BLaER1 (cell line): ENCODE results near the gene MT1M.

Experiments
- H3K27ac ChIP-seq: shearing (Covaris generic); formaldehyde crosslinking; 2 replicates; pipeline ENCODE4 v1.8.1; 2022
- H3K27me3 ChIP-seq: shearing (Covaris generic); formaldehyde crosslinking; 2 replicates; pipeline ENCODE4 v1.8.1; 2022
- H3K36me3 ChIP-seq: shearing (Covaris generic); formaldehyde crosslinking; 2 replicates; pipeline ENCODE4 v1.8.1; 2022
- H3K4me1 ChIP-seq: shearing (Covaris generic); formaldehyde crosslinking; 2 replicates; pipeline ENCODE4 v1.8.1; 2022
- H3K4me2 ChIP-seq: shearing (Covaris generic); formaldehyde crosslinking; 2 replicates; pipeline ENCODE4 v1.8.1; 2022
- H3K4me3 ChIP-seq: shearing (Covaris generic); formaldehyde crosslinking; 2 replicates; pipeline ENCODE4 v1.8.1; 2022
- H3K9ac ChIP-seq: shearing (Covaris generic); formaldehyde crosslinking; 2 replicates; pipeline ENCODE4 v1.8.1; 2022
- H3K9me3 ChIP-seq: shearing (Covaris generic); formaldehyde crosslinking; 2 replicates; pipeline ENCODE4 v1.8.1; 2022
- H4K20me1 ChIP-seq: shearing (Covaris generic); formaldehyde crosslinking; 2 replicates; pipeline ENCODE4 v1.8.1; 2022
- Cebpa-rat ChIP-seq: shearing (Covaris generic); IDR thresholded peaks from 2 replicates; pipeline ENCODE4 v1.8.1; 2022

The MT1M gene

GRCh38 chr16:56636616-56637413 is 4.4 kb downstream of the MT1M start:
- Histone ChIP-seq H4K20me1 (peaks cover 66% of the 10 kb centered on the region), H3K27ac (no peak overlapping the region), H3K4me1 (no peaks in the 10 kb centered on the region), H3K9ac (no peak overlapping the region), H3K4me2 (no peak overlapping the region), H3K36me3 (no peaks in the 10 kb centered on the region), H3K27me3 (peaks cover 100% of the 10 kb centered on the region), H3K4me3 (no peak overlapping the region), H3K9me3 (peaks cover 30% of the 10 kb centered on the region)
- no peak for TF ChIP-seq Cebpa-rat

- peaks cover 30% of the 10 kb centered on the region for H3K9me3 ChIP-seq
- no peak for TF ChIP-seq Cebpa-rat
These were observed 5.6 kb downstream of the MT1M start, which contains the start of gene MT1A for GRCh38 chr16:56637814-56638750. MT1A (plus strand) TSS chr16:56638666; CDS start chr16:56638739, 73 bp downstream.

GRCh38 chr16:56639045-56639444 is 6.6 kb downstream of the MT1M start:
- TF ChIP-seq Cebpa-rat = no peak
- Histone ChIP-seq H3K4me2 (no peak overlapping the region), H3K4me1 (no peaks in the 10 kb centered on the region), H3K27me3 (peaks cover 100% of the 10 kb centered on the region), H3K27ac (no peak overlapping the region), H3K36me3 (no peaks in the 10 kb centered on the region), H3K9ac (no peak overlapping the region), H4K20me1 (peaks cover 63% of the 10 kb centered on the region), H3K4me3 (no peak overlapping the region), H3K9me3 (peaks cover 30% of the 10 kb centered on the region)

More at GRCh38 chr16:56637814-56638750, 5.6 kb downstream of the MT1M start, which contains the start of gene MT1A:
- H3K9ac ChIP-seq = no peak within 1 kb of the TSS
- H4K20me1 ChIP-seq = peaks cover 62% of the 10 kb centered on the region
- no peaks in the 10 kb centered on the region for H3K4me1 ChIP-seq
- H3K4me3 ChIP-seq = no peak within 1 kb of the TSS
- H3K4me2 ChIP-seq = no peak within 1 kb of the TSS
- H3K27ac ChIP-seq = no peak within 1 kb of the TSS
- peaks cover 100% of the 10 kb centered on the region for H3K27me3 ChIP-seq
- H3K36me3 ChIP-seq = no peaks in the 10 kb centered on the region

GRCh38 chr16:56640076-56640475 is 7.6 kb downstream of the MT1M start:
- Histone ChIP-seq H3K27ac (no peak overlapping the region), H3K9me3 (peaks cover 24% of the 10 kb centered on the region), H3K4me3 (no peak overlapping the region), H3K36me3 (no peaks in the 10 kb centered on the region), H3K9ac (no peak overlapping the region), H4K20me1 (peaks cover 60% of the 10 kb centered on the region), H3K4me2 (no peak overlapping the region), H3K4me1 (no peaks in the 10 kb centered on the region), H3K27me3 (peaks cover 100% of the 10 kb centered on the region)
- no peak for TF ChIP-seq Cebpa-rat

- Histone ChIP-seq H4K20me1 (peaks cover 49% of the 10 kb centered on the region), H3K27ac (no peak overlapping the region), H3K9me3 (peaks cover 15% of the 10 kb centered on the region), H3K4me3 (no peak overlapping the region), H3K9ac (no peak overlapping the region), H3K27me3 (peaks cover 100% of the 10 kb centered on the region), H3K4me1 (no peaks in the 10 kb centered on the region), H3K4me2 (no peak overlapping the region), H3K36me3 (no peaks in the 10 kb centered on the region)
- no peak for TF ChIP-seq Cebpa-rat
These were observed 8.7 kb downstream of the MT1M start for GRCh38 chr16:56641166-56641565.

- H3K4me3 ChIP-seq = no peak overlapping the region
- peaks cover 100% of the 10 kb centered on the region for H3K27me3 ChIP-seq
- no peak for TF ChIP-seq Cebpa-rat
- H3K9me3 ChIP-seq = peaks cover 5% of the 10 kb centered on the region
- H3K27ac ChIP-seq = no peak overlapping the region
- no peak overlapping the region for H3K4me2 ChIP-seq
- peaks cover 30% of the 10 kb centered on the region; the same call in 1 of the 2 replicates for H4K20me1 ChIP-seq
- no peak overlapping the region for H3K9ac ChIP-seq
- H3K36me3 ChIP-seq = no peaks in the 10 kb centered on the region
- H3K4me1 ChIP-seq = no peaks in the 10 kb centered on the region
These were observed 10.8 kb downstream of the MT1M start for GRCh38 chr16:56643080-56643778.

GRCh38 chr16:56643833-56644232 is 11.4 kb downstream of the MT1M start:
- Histone ChIP-seq H3K9ac (no peak overlapping the region), H3K4me3 (no peak overlapping the region), H3K27me3 (peaks cover 100% of the 10 kb centered on the region), H3K36me3 (no peaks in the 10 kb centered on the region), H4K20me1 (peaks cover 23% of the 10 kb centered on the region; the same call in 1 of the 2 replicates), H3K4me1 (no peaks in the 10 kb centered on the region), H3K9me3 (no peaks in the 10 kb centered on the region), H3K4me2 (no peak overlapping the region), H3K27ac (no peak overlapping the region)
- TF ChIP-seq Cebpa-rat = no peak

- no peak overlapping the region for H3K27ac ChIP-seq
- no peaks in the 10 kb centered on the region for H3K9me3 ChIP-seq
- TF ChIP-seq Cebpa-rat = no peak
- no peak overlapping the region for H3K4me3 ChIP-seq
- H3K9ac ChIP-seq = no peak overlapping the region
- H3K27me3 ChIP-seq = peaks cover 95% of the 10 kb centered on the region
- H3K4me1 ChIP-seq = no peaks in the 10 kb centered on the region
- H3K36me3 ChIP-seq = no peaks in the 10 kb centered on the region
- H4K20me1 ChIP-seq = peaks cover 23% of the 10 kb centered on the region; the same call in 1 of the 2 replicates
- no peak overlapping the region for H3K4me2 ChIP-seq
These were observed 12.9 kb downstream of the MT1M start for GRCh38 chr16:56645311-56645710.

- Histone ChIP-seq H3K27ac (no peak overlapping the region), H4K20me1 (peaks cover 23% of the 10 kb centered on the region; the same call in 1 of the 2 replicates), H3K27me3 (peaks cover 89% of the 10 kb centered on the region), H3K4me3 (no peak overlapping the region), H3K9ac (no peak overlapping the region), H3K4me1 (no peaks in the 10 kb centered on the region), H3K9me3 (no peaks in the 10 kb centered on the region), H3K4me2 (no peak overlapping the region), H3K36me3 (no peaks in the 10 kb centered on the region)
- no peak for TF ChIP-seq Cebpa-rat
These were observed 13.4 kb downstream of the MT1M start for GRCh38 chr16:56645838-56646237.
